ENCODE results near the gene OTC.

DNA sequence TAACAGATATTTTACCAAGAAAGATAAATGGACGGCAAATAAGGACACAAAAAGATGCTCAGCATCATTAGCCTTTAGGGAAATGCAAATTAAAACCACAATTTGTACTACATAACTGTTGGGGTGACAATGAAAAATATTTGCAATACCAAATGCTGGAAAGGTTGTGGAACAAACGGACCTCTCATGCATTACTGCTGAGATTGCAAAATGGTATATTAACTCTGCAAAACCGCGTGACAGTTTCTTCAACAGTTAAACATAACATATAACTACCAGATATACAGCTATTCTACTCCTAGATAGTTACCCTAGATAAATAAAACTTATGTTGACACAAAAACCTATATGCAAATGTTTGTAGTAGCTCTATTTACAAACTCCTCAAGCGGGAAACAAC, 6.3 kb upstream of the OTC start:
- TF ChIP-seq, protein P1, sequence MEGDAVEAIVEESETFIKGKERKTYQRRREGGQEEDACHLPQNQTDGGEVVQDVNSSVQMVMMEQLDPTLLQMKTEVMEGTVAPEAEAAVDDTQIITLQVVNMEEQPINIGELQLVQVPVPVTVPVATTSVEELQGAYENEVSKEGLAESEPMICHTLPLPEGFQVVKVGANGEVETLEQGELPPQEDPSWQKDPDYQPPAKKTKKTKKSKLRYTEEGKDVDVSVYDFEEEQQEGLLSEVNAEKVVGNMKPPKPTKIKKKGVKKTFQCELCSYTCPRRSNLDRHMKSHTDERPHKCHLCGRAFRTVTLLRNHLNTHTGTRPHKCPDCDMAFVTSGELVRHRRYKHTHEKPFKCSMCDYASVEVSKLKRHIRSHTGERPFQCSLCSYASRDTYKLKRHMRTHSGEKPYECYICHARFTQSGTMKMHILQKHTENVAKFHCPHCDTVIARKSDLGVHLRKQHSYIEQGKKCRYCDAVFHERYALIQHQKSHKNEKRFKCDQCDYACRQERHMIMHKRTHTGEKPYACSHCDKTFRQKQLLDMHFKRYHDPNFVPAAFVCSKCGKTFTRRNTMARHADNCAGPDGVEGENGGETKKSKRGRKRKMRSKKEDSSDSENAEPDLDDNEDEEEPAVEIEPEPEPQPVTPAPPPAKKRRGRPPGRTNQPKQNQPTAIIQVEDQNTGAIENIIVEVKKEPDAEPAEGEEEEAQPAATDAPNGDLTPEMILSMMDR (IDR thresholded peaks at IDR 0.05) = no peak
- TF ChIP-seq POLR2A (IDR thresholded peaks at IDR 0.05) = no peak

All from uterus (tissue), 2 donors.